GM19395 (cell line): ENCODE data around the gene SLC35F3.
A peak's percentile ranks its signal among the peaks of the same experiment; 100 is the strongest.
"Not testable (repeated sequence)": the region's sequence is repeated elsewhere in the genome, so short reads cannot be mapped to it uniquely, and the experiment has no call there.

Experiments
- ATAC-seq: cut with Tn5 transposase; IDR thresholded peaks from one replicate; pipeline ENCODE4 v1.9.1; 2021; ENCODE audit warnings: mild to moderate bottlenecking, moderate library complexity; ENCODE audit not compliant: unreplicated experiment

Gene SLC35F3

DNA sequence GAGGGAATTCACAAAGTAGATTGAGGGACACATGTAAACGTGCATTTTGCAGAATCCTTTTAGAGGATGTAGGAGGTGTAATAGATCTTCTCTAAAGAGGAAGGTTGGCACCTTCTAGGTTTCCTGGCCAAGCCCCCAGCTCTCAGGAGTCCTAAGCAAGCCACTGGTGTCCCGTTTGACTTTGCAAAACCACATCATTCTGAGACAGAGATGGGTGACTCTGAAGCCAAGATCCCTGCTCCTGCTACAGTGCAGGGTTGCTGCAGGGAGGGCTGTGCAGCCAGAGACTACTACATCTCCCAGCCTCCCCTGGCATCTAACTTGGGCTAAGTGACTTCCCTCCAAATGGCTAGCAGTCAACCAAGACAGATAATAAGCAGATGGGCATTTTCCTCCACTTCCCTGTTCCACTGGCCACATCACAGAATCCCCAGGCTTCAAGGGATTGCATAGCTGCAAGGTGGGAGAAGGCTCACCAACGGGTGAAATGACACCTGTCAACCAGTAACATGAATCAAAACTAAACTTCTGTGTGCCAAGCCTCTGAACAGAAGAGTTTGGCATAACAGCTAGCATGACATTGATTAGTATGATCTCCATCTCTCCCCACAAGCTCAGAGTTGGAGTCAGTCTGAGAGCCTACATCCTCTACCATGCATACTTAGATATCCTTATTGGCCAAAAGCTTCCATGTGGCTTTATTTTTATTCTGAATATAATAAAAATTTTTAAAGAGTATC, 339.2 kb downstream of the SLC35F3 start:
- no peak for ATAC-seq

DNA sequence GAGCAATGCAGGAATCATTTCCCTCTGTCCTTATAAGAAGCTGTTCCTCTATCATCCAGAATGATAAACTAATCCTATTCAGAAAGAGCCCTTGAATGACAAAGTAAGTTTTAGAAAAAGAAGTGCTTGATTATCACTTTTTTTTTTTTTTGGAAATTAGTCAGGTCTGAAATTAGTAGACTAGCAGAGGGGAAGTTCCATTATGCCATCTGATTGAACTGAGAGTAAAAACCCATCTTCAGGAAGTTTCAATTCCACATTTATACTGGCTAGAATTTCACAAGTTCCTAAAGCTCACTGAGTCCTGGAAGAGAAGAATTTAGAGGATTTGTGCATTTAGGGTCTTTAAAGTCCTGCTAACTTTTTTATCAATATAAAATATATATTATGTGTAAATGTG, 340.0 kb downstream of the SLC35F3 start:
- peak; percentile 37 for ATAC-seq

- peak; percentile 90 for ATAC-seq
Measured at GRCh38 chr1:234246638-234247116, 342.2 kb downstream of the SLC35F3 start.

DNA sequence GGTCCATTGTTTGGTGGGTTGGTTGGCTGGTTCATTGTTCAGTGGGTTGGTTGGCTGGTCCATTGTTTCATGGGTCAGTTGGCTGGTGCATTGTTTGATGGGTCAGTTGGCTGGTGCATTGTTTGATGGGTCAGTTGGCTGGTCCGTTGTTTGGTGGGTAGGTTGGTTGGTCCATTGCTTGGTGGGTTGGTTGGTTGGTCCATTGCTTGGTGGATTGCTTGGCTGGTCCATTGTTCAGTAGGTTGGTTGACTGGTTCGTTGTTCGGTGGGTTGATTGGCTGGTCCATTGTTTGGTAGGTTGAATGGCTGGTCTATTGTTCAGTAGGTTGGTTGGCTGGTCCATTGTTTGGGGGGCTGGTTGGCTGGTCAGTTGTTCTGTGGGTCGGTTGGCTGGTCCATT, 343.3 kb downstream of the SLC35F3 start:
- ATAC-seq, result not testable (repeated sequence)

DNA sequence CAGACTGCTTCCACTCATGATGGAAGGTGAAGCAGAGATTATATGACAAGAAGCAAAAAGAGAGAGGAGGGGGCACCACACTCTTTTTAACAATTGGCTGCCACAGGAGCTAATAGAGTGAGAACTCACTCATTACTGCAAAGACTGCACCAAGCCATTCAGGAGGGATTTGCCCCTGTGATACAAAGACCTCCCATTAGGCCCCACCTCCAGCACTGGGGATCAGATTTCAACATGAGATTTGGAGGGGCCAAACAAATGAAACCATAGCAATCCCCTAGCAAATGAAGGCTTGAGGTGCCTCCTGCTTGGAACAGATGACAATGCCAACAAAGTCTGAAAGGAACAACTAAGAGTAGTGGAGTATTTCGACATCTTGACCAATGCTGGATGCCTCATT, 346.3 kb downstream of the SLC35F3 start:
- ATAC-seq, result no peak

DNA sequence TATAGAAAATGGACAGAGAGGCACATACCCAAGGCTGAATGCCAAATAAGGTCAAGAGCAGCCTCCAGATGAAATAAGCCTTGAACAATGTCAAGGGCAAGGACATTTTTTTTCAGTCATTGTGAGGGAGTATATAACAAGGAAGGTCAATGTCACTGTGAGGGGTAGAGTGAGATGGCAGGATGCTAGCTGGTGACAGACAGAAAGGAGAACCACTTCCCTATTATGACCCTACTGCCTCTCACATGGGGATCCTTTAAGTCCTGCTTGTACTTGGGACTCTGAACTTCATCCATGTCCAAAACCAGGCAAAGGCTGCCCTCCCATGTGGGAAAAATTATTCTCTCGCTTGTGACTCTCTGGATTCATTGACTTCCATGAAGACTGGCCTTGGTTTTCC, 349.3 kb downstream of the SLC35F3 start:
- no peak for ATAC-seq

DNA sequence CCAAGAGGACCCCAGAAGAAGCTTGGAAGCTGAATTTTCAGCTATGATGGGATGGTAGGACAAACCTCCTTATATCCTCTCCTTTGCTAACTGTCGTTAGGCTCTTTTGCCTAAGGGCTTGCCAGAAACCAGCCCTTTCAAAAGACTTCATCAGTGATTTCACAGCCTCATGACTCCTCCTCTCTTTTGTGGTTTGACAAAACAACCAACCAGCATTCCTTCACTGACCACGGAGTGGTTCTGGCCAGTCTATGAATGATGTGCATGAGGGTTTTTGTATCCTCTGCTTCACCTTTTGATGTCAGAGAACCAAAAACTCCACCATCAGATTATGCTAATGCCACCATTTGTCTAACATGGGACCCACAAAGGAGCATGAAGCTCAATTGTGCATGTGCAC, 351.9 kb downstream of the SLC35F3 start:
- ATAC-seq, result no peak

- ATAC-seq, result no peak
Measured at GRCh38 chr1:234258071-234258470, 353.6 kb downstream of the SLC35F3 start.

DNA sequence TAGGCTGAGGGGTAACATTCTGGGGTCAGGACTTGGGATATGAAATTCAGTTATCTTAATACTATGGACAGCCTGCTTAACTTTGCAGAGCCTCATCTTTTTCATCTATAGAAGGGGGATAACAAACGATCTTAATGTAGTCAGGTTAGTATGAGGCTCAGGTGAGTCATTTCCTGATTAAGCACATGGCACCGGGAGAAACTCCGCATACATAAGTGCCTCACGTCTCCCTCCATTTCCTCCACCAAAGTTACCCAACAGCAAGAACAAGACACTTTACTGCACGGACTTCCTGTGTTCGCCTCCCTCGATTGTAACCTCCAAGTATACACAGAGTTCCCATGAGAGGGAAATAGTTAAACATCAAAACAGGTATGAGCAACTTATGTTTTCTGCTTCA, 356.1 kb downstream of the SLC35F3 start:
- no peak for ATAC-seq

DNA sequence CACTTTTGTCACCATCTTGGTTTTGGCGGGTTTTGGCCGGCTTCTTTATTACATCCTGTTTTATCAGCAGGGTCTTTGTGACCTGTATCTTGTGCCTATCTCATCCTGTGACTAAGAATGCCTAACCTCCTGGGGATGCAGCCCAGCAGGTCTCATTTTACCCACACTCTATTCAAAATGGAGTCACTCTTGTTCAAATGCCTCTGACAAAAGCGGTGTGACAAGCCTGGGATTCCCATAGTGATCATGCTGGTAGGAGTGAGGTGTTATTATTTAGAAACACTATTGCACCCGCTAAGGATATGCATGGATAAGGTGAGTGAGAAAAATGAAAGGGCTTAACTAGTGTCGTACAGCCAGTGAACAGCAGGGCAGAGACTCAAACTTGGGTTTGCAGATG, 357.1 kb downstream of the SLC35F3 start:
- no peak for ATAC-seq

DNA sequence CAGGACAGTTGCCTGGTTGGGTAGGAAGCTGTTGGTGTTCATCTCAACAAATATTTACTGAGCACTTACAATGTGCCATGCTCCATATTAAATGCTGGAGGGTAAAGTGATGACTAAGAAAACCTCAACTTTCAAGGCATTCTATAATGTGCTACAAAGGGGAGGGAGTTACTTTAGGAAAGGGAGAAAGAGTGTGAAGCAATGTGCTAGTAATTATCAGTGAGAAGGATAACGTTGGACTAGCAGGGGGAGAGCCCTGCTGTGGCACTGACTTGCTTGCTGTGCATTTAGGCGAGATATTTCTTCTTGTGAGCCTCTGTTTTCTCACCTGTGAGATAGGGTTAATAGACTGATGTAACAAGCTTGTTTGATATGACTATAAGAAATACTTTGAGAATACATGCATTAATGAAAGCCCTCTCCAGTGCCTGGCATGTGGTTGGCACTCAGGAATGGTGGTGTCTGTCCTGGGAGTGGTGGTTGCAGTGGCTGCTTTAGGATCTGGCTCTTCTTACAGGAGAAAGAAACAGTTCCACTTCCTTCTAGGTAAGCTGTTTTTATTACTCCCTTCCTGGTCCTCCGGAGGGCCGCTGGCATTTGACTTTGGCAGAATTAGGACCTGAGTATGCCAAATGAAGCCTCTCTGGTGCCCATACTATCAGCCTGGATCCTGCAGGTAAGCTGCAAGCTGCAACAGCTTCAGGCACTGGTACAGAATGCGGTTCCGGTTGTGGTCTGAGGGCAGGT, 357.7 kb downstream of the SLC35F3 start:
- no peak for ATAC-seq

DNA sequence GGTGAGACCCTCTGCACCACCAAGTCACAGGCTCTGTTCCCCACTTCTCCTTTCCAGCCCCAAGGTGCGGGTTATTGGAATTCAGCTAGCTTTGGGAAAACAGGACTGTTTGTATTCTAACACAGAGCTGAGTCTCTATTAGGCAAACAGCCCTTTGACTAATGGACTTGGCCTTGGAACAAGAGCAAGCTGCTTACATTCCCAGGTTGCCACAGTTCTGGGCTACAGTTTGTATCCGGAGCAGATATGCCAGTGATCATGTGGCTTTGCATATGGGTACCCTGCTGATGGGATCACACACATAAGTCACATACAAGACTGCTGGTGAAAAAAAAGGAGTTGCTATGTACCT, 358.3 kb downstream of the SLC35F3 start:
- no peak for ATAC-seq

- ATAC-seq, result no peak
Measured at GRCh38 chr1:234264832-234265231, 360.4 kb downstream of the SLC35F3 start.

DNA sequence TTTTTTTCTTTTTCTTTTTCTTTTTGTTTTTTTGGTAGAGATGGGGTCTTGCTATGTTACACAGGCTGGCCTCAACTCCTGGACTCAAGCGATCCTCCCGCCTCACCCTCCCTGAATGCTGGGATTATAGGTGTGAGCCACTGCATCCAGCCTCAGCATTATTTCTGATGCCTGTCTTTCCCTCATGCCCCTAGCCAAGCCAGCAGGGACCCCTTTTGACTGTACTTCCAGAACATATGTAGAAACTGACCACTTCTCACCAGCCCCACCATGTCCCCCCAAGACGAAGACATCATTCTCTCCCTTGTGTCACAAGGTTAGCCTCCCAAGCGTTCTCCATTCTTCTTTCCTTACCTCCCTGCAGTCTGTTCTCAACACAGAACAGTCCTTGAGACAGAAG, 360.8 kb downstream of the SLC35F3 start:
- no peak for ATAC-seq

DNA sequence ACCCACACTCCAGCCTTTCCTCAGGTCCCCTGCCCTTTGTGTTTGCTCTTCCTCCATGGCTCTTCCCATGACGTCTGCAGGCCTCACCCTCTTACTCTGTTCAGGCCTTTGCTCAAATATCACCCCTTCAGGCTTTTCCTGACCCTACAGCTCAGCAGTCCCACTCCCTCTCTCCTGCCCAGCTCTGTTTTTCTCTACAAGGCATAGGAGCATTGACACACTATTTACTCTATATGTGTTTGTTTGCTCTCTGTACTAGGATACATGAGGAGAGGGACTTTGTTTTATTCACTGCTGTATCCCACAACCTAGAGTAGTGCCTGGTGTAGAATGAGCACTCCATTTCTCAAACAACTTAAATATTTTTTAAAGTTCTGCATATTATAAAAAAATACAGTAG, 361.4 kb downstream of the SLC35F3 start:
- no peak for ATAC-seq

- no peak for ATAC-seq
Measured at GRCh38 chr1:234270093-234270492, 365.6 kb downstream of the SLC35F3 start.

GRCh38 chr1:234270581-234271242, 366.2 kb downstream of the SLC35F3 start:
- ATAC-seq, result no peak

DNA sequence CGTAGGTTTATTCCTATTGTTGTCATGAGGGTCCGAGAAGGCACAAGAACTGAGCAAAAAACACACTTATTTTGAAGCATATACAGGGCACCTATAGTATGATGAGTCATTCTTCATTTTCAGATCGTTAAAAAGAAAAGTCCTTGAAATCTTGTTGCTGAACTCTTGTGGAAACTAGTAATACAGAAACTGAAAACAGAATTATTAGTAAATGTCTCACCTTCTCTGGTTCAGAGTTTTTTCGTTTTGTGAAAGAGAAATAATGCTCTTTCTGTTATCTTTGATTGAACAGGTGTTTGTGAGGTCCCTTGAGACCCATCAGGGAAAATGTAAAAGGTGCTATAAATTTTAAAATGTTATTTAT, 366.7 kb downstream of the SLC35F3 start:
- ATAC-seq, result peak; percentile 96

GRCh38 chr1:234272656-234273312, 368.3 kb downstream of the SLC35F3 start:
- no peak for ATAC-seq

- ATAC-seq, result no peak
Measured at GRCh38 chr1:234273981-234274380, 369.5 kb downstream of the SLC35F3 start.

- no peak for ATAC-seq
Measured at GRCh38 chr1:234276151-234276788, 371.8 kb downstream of the SLC35F3 start.
